HL-60/S4 treated with retinoic acid at 250 ng/mL for 4 days and 3 days (cell line): Measurements from ENCODE around the gene IFIT2.
"Not testable (repeated sequence)": the region's sequence is repeated elsewhere in the genome, so short reads cannot be mapped to it uniquely, and the experiment has no call there.

Experiments
- in situ Hi-C: fragments of 300-500 bp; cut with MboI; formaldehyde crosslinking; loops from 2 replicates; pipeline ENCODE4 v1.7.0; 2022; ENCODE audit warnings: low sequenced_read_pairs

Gene IFIT2

DNA sequence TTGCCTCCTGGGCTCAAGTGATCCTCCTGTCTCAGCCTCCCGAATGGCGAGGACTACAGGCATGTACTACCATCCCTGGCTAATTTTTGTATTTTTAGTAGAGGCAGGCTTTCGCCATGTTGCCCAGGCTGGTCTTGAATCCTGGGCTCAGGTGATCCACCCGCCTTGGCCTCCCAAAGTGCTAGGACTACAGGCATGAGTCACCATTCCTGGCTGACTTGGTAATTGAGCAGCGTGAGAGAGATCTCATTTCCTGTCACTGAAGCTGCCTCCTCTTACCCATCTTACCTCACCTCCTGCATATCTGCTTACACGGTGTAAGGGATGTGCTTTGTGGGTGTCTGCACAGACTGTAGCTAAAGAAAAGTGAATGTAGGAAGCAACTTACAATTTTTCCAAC is 35.6 kb downstream of the IFIT2 start:
- in situ Hi-C loops: no loop called here

DNA sequence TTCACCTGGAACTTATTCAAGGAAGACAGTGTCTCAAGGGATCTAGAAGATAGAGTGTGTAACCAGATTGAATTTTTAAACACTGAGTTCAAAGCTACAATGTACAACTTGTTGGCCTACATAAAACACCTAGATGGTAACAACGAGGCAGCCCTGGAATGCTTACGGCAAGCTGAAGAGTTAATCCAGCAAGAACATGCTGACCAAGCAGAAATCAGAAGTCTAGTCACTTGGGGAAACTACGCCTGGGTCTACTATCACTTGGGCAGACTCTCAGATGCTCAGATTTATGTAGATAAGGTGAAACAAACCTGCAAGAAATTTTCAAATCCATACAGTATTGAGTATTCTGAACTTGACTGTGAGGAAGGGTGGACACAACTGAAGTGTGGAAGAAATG is 36.9 kb downstream of the IFIT2 start:
- in situ Hi-C loops: no loop called here

DNA sequence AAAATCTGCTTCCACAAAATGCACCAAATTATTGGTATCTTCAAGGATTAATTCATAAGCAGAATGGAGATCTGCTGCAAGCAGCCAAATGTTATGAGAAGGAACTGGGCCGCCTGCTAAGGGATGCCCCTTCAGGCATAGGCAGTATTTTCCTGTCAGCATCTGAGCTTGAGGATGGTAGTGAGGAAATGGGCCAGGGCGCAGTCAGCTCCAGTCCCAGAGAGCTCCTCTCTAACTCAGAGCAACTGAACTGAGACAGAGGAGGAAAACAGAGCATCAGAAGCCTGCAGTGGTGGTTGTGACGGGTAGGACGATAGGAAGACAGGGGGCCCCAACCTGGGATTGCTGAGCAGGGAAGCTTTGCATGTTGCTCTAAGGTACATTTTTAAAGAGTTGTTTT is 38.0 kb downstream of the IFIT2 start:
- in situ Hi-C loops: no loop called here

DNA sequence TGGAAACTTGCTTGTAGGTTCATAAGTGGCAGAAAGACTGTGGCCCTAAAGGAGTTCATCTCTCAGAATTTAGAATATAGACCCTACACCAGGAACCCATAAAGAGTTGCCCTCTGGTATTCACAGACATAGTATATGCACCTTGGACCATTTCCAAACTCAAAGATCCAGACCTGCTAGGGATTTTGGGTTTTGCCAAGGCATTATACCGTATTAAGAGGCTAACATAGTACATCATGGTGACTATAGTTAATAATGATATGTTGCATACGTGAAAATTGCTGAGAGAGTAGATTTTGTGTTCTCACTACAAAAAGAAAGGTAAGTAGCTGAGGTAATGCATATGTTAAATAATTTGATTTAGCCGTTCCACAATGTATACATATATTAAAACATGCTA is 39.8 kb downstream of the IFIT2 start:
- in situ Hi-C loops: no loop called here

DNA sequence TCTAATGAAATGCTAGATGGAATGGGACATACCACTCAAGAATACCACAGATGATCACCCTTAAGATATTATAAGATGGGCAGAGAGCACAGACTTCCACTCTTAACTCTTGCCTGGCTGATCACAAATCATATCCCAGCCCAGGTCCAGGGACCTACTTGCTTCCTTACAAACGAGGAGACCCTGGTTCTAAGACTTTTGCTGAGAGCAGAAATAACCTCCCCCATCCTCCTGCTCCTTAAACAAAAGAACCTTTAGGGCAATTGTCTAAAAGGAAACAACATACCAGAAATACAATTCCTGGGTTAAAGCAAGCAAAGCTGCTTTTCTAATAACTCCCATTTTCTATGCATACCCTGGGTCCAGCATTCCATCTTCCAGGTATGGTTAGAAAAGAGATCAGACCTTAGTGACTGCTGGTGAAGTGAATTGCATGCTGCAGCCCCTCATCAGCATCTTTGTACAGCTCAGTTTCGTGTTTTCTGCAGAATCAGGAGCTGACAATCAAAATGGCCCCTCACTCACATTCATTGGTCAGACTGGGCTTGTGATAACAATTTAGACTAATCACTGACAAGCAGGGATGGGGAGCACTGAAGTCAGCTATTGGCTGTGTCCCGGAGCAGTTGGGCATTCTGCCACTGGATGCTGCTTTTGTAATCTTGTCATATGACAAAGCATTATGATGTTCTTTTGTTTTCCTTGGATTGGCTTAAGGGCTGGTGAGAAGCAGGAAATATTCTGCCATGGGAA is 40.5 kb downstream of the IFIT2 start:
- in situ Hi-C loops: no loop called here

DNA sequence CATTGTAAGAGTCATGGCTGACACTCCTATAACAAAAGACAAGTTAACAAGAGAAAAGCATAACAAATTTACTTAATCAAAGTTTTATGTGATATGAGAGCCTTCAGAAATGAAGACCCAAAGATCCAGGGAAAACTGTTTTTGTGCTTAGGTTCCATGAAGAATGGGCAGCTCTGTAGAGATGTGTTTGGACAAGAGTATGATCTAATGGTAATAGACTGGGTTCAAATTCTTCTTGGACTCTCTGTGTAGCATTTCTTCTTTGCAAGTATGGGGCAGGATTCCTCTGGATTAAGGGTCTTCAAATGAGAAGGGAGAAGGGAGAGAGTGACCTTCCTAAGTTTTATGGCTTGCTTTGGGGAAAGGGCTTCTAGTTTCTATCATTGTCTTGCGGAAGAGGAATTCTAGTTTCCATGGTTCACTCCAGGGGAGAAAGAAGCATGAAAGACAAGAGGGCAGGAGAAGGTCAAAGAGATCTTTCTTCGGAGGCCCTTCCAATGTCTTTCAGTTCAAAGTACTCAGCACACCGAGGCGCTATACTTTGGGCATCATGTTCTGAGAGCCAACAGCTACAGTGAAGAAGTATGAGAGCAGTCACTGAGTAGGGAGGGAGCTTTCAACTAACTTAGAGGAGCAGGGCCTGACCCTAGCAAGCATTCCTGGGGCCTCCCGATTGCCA is 41.4 kb downstream of the IFIT2 start:
- in situ Hi-C loops: no loop called here

DNA sequence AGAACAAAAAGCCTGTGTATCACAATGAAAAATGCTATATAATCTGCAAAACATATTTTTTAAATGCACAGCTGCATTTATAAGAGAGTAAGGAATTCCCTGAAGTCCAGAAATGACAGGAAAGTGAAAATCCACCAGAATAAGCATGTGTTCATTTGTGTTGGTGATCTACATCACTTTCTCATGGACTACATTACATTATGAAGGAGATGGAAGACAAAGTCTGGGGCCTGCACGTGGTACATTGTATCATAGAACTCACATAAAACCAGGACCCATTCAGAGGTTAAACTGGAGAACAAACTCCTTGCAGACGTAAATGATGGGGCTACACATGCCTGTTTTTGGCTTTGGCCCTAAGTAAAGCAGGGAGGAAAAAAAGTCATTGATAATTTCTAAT is 42.3 kb downstream of the IFIT2 start:
- in situ Hi-C loops: no loop called here

DNA sequence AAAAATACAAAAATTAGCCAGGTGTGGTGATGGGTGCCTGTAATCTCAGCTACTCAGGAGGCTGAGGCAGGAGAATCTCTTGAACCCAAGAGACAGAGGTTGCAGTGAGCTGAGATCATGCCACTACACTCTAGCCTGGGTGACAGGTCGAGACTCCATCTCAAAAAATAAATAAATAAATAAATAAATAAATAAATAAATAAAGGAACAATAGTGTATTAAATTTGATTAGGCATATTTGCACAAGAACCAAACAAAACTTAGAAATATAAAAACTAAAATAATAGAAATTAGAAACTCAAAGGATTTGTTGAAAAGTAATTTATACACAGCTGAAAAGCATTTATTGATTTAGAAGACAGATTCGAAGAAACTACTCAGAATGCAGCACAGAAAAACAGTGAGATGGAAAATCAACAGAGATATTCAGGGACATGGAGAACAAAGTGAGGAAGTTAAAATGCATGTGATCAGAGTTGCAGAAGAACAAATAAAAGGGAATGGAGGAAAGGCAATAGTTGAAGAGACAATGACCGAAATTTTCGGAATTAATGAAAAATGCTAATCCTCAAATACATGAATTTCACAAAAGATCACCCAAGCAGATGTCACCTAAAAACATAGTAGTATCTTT is 43.6 kb downstream of the IFIT2 start:
- in situ Hi-C loops: no loop called here

DNA sequence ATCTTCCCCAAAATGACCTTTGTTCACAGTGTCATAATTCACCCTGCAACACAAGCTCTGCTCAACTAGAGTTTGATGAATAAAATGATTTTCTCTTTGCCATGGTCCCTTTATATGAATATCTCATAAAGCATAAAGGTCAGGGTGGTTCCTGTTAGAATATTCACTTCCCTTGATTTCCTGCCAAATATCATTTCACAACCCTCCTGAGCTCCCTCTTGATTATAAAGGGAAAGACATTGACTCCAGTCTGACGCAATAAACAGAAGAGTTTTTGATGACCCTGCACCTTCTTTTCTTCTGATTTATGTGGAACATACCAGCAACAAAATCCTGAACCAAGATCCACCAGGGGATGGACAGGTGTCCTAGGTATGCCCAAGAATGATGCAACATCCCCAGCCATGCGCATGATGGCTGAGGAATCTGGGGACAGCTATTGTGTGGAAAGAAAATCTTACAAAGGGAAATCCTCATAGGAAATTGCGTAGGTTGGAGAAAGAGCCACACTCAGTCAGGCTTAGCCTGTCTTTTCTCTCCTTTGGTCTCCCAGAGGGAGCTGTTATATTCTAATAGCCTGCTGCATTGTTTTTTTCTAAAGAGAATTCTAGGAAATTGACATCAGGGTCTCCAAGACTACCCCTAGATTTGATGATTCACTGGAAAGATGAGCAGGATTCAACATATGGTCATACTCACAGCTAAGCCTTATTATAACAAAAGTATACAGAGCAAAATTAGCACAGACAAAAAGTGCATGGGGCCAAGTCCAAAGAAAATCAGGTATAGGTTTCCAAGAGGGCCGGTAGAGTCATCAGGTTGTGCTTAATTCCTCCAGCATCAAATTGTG is 44.8 kb downstream of the IFIT2 start:
- in situ Hi-C loops: no loop called here

DNA sequence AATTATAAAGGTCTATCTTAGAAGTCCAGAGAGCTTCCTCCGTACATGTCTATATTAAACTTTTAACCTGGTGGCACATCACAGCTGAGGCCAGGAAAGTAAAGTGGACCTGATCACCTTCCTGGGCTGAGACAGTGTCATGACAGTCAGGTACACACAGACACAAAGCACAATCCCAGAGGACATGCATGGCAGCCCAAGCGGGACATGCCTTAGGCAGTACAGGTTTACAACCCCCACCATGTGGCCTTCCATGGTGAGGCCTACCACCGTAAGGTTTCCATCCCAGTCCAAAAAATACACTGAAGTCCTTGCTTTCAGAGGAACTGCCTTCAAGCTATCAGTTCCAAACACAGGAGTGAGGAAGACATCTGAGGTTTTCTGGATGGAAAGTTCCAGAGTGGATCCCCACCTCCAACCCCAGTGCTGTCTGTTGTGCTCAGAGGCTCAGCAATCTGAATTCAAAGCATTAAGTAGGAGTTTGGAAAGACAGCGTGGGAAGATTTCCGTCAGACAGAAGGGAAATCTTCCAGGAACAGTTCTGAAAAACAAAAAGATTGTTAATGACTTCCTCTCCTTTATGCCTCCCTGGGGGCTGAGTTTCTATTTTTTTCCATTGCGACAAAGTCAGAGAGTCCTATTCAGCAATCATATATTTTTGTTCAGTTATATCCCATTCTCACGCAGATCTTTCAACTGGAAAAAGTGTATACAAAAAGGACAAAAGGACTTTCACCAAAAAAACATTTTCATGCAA is 46.0 kb downstream of the IFIT2 start:
- in situ Hi-C loops: no loop called here

DNA sequence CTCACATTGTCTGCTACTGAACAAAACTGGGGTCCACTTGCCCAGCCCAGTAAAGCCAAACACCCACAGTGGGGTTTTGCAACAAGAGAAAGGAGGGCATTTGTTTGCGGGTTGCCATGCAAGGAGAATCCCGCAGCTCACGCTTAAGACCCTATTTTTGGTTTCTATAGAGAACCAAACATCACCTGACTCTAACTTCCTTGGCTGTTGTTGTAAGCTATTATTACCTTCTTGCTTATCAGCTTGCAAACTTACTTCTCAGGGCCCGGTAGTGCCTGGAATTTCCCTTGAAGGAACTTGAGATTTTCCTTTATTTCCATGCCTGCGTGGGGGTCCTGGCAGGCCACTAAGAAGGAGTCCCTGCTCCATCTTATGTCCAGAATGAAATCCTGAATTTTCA is 46.6 kb downstream of the IFIT2 start:
- in situ Hi-C loops: no loop called here

DNA sequence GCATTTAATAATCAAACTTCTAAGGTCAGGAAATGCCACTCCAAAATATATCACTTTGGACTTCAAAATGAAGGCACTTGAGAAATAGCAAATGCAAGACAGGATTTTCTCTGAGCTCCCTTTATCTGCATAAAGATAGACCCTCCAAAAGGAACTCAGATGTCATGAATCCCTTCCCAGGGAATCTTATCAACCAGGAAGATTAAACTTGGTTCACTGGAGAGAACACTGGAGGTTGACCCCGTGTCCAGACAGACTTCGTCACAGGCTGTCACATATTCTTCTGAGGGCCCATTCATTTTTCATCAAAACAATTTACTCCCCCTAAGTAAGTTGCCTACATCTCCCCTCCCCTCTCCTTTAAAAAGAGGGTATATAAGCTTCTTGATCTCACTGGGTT is 47.1 kb downstream of the IFIT2 start:
- in situ Hi-C loops: no loop called here

DNA sequence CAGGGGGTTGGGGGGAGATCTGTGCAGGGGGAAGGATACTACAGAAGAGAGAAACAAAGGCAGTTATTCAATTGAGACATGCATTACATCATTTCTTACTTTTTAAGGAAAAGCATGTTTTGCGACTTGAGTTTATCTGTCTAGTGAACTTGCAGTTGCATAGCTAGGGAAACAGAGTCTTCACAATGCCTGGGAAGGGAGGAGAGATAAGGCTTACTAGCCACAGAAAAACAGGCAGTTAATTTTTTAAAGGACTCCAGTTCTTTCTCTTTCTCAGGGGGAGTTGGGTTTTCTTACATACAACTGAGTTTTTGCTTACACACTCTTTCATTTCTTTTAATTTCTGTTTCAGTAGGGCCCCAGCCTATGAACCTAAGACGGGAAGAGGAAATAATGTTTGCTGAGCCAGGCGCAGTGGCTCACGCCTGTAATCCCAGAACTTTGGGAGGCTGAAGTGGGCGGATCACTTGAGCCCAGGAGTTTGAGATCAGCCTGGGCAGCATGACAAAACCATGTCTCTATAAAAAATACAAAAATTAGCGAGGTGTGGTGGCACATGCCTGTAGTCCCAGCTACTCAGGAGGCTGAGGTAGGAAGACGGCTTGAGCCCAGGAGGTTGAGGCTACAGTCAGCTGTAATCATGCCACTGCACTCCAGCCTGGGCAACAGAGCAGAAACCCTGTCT is 48.9 kb downstream of the IFIT2 start:
- in situ Hi-C loops: not testable (repeated sequence)

DNA sequence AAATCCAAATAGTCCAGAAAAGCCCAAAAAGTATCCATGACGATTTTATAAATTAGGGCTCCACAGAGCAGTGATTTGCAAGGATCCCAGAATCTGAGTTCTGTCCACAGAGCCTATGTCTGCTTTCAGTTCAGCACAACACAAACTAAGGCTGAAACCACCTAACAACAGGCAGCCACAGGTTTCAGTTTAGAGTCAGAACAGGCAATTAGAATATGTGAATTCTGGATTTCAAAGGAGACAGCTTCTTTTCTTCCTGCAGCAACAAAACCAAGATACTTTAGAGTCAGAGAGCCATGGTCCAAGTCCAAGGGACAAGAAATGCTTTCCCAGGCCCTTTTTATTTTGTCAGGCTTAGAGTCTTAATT is 49.5 kb downstream of the IFIT2 start:
- in situ Hi-C loops: no loop called here

DNA sequence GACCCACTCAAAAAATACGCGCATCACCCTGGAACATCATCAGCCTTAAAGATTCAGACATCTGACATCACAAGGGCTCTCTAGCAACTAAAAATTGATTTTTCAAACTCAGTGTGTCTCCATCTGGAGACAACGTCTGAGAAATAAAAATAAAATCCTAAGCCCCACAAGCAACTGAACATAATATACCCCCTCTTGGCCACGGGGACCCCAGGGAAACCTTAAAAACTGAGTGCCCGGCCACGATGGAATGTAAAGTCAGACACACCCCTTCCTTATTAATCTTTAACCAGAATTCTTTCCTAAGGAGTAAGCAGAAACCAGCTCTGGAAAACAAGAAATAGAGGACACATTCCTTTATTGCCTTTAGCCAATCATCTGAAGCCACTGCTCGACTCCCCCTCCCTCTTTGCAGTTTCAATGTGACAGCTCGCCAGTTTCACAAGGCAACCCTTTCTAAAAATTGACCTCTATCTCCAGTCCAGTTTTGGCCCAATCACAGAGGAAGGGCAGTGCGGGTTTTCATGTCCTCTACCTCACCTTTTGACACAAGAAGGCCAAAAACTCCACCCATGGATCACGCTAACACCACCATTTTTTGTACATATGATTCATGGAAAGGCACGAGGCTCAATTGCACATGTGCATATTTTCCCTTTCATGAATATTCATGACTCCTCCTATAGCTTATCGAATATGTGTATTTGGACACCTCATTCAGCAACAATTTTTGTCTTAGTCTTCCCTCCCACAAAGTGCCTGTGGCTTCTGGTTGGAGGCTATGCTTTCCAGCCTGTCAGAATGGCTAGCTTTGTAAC is 50.1 kb downstream of the IFIT2 start:
- in situ Hi-C loops: no loop called here

DNA sequence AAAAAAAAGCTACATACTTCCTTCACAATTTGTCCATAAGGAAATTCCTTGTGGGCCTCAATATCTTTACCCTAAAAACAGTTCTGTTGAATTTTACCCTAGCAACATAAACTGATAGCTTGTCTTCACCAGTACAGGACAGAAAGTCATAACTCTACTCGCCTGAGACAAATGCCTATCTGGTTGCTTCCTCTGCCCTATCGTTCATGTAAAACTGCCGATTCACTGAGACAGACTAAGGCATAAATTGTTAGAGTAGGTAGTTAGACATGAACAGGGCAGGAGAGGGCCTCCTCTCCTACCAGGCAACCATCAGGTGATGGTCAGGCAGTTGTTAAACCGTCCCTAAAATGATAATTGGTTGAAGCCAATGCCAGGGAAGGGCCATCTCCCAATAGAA is 51.0 kb downstream of the IFIT2 start:
- in situ Hi-C loops: no loop called here

DNA sequence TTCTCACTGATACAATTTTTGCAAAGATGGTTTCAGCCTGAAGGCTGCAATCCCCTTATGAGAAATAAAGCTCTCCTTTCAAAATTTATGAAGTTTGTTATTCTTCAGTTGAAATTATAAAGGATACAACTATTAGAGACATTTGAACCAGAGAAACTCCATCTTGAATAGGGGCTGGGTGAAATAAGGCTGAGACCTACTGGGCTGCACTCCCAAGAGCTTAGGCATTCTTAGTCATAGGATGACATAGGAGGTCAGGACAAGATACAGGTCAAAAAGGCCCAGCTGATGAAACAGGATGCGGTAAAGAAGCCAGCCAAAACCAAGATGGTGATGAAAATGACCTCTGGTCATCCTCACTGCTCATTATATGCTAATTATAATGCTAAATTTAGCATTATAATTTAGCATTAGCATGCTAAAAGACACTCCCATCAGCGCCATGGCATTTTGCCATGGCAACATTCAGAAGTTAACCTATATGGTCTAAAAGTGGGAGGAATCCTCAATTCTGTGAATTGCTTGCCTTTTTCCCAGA is 53.6 kb downstream of the IFIT2 start:
- in situ Hi-C loops: no loop called here

DNA sequence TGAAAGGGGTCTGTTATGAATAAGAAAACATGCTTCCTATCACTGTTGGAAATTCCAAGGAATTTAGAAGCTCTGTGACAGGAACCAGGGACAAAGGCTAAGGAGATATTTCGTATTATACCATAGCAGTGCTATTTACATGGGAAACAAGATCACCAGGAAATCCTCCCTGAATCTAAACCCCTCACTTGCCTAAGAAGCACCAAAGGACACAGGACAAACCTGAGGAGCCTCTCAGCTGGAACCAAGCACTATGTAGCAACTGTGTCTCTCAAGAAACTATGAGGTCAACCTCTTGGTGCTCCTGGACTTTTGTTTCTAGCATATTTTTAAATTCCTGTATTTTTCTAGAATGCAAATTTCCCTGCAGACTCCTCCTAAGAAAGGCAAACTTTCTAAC is 55.2 kb downstream of the IFIT2 start:
- in situ Hi-C loops: no loop called here

DNA sequence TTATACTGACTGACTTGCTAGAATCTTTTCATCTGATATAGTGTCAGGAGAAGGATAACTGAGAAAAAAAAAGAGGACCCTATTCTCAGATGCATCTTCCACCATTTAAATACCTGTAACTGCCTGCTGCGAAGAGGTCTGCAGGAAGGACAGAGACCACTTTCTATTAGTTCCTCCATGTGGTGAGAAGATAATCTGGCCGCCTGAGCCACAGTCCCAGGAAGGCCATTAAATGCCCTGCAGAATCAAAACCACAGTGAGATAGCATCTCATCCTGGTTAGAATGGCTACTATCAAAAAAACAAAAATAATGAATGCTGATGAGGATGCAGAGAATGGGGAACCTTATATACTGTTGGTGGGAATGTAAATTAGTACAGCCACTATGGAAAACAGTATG is 56.1 kb downstream of the IFIT2 start:
- in situ Hi-C loops: no loop called here
